NCI-H524 (cell line): ENCODE measurements around the gene NRXN3.
"Not testable (repeated sequence)": the region's sequence is repeated elsewhere in the genome, so short reads cannot be mapped to it uniquely, and the experiment has no call there.

Experiments
- DNase-seq, 2 experiments: peaks; one replicate each; lab custom pipeline; 2025; lab: John Stamatoyannopoulos, UW

The NRXN3 gene

DNA sequence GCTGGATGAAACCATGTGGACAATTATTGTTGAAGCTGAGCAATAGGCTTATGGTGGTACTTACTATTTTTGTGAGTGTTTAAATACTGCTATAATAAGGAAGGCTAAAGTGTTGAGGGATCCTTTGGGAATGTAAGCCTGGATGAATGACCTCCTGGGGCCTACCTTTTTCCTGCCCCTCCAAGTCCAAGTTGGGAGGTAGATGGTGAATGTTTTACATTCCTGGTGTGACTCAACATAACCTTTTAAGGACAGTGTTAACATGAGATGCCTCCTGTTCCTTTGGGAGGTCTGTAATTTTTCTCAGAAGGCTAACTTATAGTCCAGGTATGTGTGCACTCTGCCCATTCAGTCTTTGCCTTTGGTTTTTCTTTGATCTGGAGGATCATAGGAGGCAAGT, 315.9 kb downstream of the NRXN3 start:
- no peak for DNase-seq

GRCh38 chr14:78486621-78487020, 316.4 kb downstream of the NRXN3 start:
- DNase-seq = no peak

DNA sequence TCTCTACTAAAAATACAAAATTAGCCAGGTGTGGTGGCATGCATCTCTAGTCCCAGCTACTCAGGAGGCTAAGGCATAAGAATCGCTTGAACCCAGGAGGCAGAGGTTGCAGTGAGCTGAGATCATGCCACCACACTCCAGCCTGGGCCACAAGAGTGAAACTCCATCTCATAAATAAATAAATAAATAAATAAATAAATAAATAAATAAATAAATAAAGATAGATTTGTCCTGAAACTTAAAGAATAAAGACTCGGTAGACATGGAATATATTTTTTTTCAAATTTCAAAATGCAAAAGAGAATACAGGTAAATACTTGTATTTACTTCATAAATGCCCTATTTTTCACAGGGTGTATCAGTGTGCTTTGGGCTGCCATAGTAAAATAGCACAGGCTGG, 317.4 kb downstream of the NRXN3 start:
- not testable (repeated sequence) for DNase-seq

DNA sequence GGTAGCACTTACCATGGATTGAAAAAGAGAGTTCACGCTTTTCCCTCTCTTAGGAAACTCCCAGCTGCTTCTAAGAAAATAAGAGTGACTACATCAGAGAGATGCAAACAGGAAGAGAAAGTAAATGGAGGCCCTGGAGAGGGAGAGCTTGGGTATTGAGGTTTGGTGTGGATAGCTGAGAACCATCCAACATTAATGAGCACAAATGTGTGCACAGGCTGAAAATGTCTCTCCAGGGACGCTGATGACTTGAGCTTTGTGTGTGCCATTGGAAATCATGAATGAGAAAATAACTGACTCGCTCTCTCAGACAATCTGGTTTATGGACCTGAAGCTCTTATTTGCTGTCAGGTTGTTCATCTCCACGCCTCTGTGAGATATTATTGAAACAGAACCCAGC, 318.8 kb downstream of the NRXN3 start:
- no peak for DNase-seq

DNA sequence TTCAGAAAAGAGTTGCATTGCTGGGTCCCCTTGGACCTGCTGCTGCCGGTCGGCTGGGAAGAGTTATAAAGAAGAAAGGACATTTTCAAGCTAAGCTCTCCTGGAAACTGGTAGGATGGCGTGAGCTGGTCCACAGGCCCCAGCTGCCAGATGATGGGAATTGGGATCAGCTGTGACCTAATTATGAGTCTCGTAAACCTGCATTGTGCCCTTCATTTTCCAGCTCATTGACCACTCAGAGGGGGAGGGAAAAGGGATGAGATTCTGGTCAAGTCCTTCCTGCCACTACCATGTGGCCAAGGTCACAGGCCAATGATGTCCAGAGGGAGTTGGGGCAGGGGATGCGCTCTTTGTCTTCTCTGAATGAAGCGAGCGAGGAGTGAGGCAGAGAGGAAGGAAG, 320.9 kb downstream of the NRXN3 start:
- DNase-seq = no peak

- DNase-seq = no peak
These were observed 328.0 kb downstream of the NRXN3 start for GRCh38 chr14:78498062-78498595.

GRCh38 chr14:78501909-78502308, 331.7 kb downstream of the NRXN3 start:
- DNase-seq = no peak

- no peak for DNase-seq
These were observed 337.9 kb downstream of the NRXN3 start for GRCh38 chr14:78508023-78508422.

- DNase-seq = no peak
These were observed 339.3 kb downstream of the NRXN3 start for GRCh38 chr14:78509516-78509915.

DNA sequence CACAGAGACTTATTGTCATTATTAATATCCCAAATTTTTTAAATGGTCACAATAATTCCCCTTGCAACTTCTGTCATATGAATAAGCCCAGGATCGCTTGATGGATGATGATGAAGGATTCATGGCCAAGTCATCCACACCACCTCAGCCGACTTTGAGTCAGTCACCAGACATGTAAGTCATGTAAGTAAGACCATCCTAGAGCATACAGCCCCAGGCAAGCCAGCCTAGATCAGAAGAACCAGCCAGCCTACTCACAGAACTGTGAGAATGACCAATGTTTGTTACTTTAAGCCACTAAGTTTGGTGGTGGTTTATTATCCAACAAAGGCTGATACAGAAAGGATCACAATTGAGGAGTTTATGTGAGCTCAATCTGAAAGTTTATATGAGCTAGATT, 341.8 kb downstream of the NRXN3 start:
- no peak for DNase-seq

DNA sequence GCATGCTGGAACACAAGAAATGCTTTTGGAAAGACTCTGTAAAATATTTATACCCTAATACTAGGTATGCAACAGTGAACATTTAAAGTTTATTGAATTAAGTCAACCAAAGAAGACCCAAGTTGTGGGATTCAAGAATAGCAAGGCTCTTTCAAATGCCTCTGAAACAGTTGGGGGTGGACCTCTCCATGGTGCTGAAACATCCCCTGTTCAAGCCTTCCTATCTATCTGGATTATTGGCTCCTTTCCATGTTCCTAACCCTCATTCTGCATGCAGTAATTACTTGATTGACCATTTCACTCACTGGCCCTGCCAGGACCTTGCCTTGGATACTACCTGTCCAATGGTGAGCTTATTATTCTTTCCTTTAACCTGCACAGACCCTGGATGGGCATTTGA, 349.7 kb downstream of the NRXN3 start:
- DNase-seq = no peak

- DNase-seq = peak in 1 of 2 experiments; percentile 66
These were observed 354.0 kb downstream of the NRXN3 start for GRCh38 chr14:78524196-78524595.

DNA sequence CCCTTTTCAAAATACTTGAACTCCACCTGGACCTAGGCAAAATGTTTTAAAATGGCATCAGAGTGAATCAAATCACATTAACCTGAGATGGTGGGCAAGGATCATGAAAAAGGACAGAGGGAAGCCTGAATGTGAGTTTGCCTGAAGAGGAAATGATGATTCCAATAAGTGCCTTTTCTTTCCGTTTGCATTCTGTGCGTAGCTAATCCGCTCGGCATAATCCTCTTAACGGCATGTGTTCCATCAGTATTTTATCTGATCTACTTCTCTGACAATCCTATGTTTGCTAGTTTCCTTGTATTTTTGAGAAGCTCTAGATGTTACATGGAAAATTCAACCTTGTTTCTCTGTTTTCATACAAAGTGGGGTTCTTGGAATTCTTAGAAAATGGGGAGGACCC, 354.6 kb downstream of the NRXN3 start:
- DNase-seq = peak; percentile 92 to 97

DNA sequence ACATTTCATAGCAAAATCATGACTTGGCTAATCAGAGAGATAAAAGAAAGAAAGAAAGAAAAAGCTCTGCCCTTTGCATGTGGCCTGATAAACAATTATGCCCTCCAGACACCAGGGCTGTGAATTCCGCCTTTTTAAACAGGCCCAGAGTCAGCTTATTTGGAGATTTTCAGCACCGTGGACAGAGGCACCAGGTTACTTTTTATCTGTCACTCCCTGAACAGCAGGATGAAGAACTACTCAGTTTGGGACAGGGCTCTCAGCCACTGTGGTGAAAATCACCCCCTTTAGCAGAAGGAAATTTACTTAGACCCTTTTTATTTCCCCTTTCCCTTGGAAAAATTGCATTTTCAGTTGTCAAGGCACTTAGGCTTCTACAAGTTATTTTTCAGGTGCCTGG, 359.9 kb downstream of the NRXN3 start:
- no peak for DNase-seq

GRCh38 chr14:78534141-78534540, 364.0 kb downstream of the NRXN3 start:
- no peak for DNase-seq

DNA sequence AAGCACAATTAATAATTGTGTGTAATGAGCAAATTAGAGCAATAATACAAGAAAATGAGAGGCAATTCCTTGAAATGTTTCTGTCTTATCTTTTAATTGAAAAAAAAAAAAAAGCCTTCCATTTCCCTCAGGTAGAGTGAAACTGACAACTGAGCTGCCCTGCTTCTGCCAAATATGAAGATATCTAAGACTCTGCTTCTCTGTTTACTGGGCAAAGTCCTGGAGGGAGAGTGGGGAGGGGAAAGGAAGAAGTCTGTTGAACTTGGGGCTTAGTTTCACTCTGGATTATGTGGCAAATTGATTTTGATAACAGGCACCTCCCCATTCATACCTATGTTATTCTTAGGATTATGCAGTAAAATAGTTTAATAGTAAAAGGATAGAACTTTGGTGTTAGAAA, 364.9 kb downstream of the NRXN3 start:
- no peak for DNase-seq

- DNase-seq = not testable (repeated sequence)
These were observed 371.6 kb downstream of the NRXN3 start for GRCh38 chr14:78541788-78542187.

DNA sequence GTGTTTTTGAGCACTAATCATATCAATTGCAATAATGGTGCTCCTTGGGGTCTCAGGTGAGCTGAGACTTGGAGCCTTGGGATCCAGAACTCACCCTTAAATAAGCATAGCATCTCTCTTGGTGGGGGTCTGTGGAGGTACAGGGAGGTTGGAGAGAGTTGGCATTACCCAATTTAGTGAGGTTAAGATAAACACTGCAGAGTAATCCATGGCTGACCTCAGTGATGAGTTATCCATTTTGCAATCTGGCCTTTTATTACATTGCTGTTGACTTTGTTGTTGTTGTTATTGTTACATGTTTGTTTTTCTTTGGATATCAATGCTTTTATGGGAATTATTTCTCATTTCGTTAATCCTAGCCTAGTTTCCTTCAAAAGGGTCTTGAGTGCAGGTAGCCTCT, 373.3 kb downstream of the NRXN3 start:
- no peak for DNase-seq

GRCh38 chr14:78561074-78561473, 390.9 kb downstream of the NRXN3 start:
- DNase-seq = no peak

DNA sequence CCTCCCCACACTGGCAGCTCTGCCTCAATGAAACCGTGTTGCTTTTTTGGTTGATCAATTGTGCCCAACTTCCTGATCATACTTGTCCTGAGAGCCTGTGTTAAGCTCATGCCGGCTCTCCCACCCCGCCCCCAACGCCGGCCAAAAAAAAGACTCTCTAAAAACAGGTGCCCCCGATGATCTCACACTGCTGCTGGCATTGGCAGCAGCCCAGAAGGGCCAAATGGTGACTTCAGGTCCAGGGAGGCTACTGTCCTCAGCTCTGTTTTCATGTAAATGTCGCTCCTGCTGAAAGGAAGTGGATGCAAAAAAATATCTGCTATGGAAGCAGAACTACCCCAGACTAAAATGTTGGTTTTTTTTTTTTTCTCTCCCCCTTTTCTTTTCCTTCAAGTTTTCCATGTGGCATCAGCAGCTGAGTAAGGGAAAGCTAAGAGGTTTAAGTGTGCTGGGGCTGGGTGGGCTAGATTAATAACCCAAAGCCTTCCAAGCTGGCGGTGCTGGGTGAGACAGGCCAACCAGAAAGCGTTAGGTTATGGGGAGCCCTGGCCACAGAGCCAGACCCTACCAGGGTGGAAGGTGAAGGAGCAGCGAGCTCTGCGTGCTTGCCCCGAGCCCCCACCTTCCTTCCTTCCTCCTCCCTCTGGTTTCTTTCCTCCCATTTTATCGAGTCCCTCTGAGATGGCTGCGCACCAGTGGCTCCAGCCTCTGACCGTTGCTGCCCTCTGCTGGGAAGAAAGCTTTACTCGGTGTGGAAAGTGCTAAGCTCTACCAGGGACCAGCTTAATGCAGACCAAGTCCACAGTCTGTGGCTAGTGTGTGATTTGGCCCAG, 396.1 kb downstream of the NRXN3 start:
- DNase-seq = peak; percentile 95

- no peak for DNase-seq
These were observed 396.6 kb downstream of the NRXN3 start for GRCh38 chr14:78566859-78567172.

- DNase-seq = no peak
These were observed 397.2 kb downstream of the NRXN3 start for GRCh38 chr14:78567343-78567742.

GRCh38 chr14:78573736-78574135, 403.6 kb downstream of the NRXN3 start:
- DNase-seq = not testable (repeated sequence)
